Mesenchymal stem cell (in vitro differentiated cells and primary cell): ENCODE results near the gene UNC13C.

Experiments
- DNase-seq: peaks from one replicate; pipeline ENCODE4 v3.0.0-alpha.2; 2013
- H2AFZ ChIP-seq: one replicate; pipeline ENCODE4 v1.6.1; 2013; ENCODE audit warnings: low read depth, mild to moderate bottlenecking, control low read depth, inconsistent platforms, low read length, moderate library complexity
- H2AK5ac ChIP-seq: 2 replicates; pipeline ENCODE4 v1.6.1; 2013; ENCODE audit warnings: low read length, moderate library complexity, mild to moderate bottlenecking, inconsistent platforms; ENCODE audit not compliant: severe bottlenecking
- H2BK120ac ChIP-seq: one replicate; pipeline ENCODE4 v1.6.1; 2013; ENCODE audit warnings: low read depth, mild to moderate bottlenecking, inconsistent platforms, low read length, moderate library complexity
- H2BK12ac ChIP-seq, 2 experiments: one replicate each; pipeline ENCODE4 v1.6.1; 2013; ENCODE audit warnings: inconsistent platforms in 2 of 2, low read length in 2 of 2, mild to moderate bottlenecking in 2 of 2, moderate library complexity in 2 of 2, control low read depth in 1 of 2
- H2BK15ac ChIP-seq: one replicate; pipeline ENCODE4 v1.6.1; 2013; ENCODE audit warnings: mild to moderate bottlenecking, low read depth, inconsistent platforms; ENCODE audit not compliant: poor library complexity, severe bottlenecking
- H2BK5ac ChIP-seq: 2 replicates; pipeline ENCODE4 v1.6.1; 2013; ENCODE audit warnings: low read depth, mild to moderate bottlenecking, low read length, control low read depth, inconsistent platforms; ENCODE audit not compliant: poor library complexity, severe bottlenecking
- H3K14ac ChIP-seq, 2 experiments: one replicate each; pipeline ENCODE4 v1.6.1; 2013; ENCODE audit warnings: inconsistent platforms in 2 of 2, low read length in 2 of 2, control low read depth in 1 of 2, mild to moderate bottlenecking in 1 of 2, moderate library complexity in 1 of 2
- H3K18ac ChIP-seq, 2 experiments: one replicate each; pipeline ENCODE4 v1.6.1; 2013; ENCODE audit warnings: inconsistent platforms in 2 of 2, low read length in 2 of 2, control low read depth in 1 of 2, low read depth in 1 of 2, mild to moderate bottlenecking in 1 of 2
- H3K23ac ChIP-seq, 2 experiments: one replicate each; pipeline ENCODE4 v1.6.1; 2013; ENCODE audit warnings: inconsistent platforms in 2 of 2, low read length in 2 of 2, mild to moderate bottlenecking in 2 of 2, moderate library complexity in 2 of 2, control low read depth in 1 of 2
- H3K27ac ChIP-seq: 2 replicates; pipeline ENCODE4 v1.5.1; 2013; ENCODE audit warnings: mild to moderate bottlenecking, moderate library complexity, low read length, control low read depth, inconsistent platforms; ENCODE audit not compliant: poor library complexity, severe bottlenecking
- H3K27me3 ChIP-seq, 2 experiments: 2 replicates each; pipeline versions ENCODE4 v1.6.1 to v1.7.0; 2013; ENCODE audit warnings: low read length in 2 of 2, mild to moderate bottlenecking in 2 of 2, moderate library complexity in 2 of 2, control low read depth in 1 of 2, inconsistent platforms in 1 of 2; ENCODE audit not compliant: control insufficient read depth in 1 of 2, insufficient read depth in 1 of 2
- H3K36me3 ChIP-seq, 2 experiments: 2 replicates each; pipeline versions ENCODE4 v1.6.1 to v1.7.0; 2013; ENCODE audit warnings: low read length in 2 of 2, control low read depth in 1 of 2, inconsistent platforms in 1 of 2, low read depth in 1 of 2, mild to moderate bottlenecking in 1 of 2; ENCODE audit not compliant: insufficient read depth in 2 of 2, control insufficient read depth in 1 of 2
- H3K4ac ChIP-seq, 2 experiments: one replicate each; pipeline ENCODE4 v1.6.1; 2013; ENCODE audit warnings: inconsistent platforms in 2 of 2, low read length in 2 of 2, mild to moderate bottlenecking in 2 of 2, moderate library complexity in 2 of 2, control low read depth in 1 of 2, low read depth in 1 of 2
- H3K4me1 ChIP-seq: 2 replicates; pipeline ENCODE4 v1.6.1; 2013; ENCODE audit warnings: low read depth, low read length, control low read depth; ENCODE audit not compliant: control insufficient read depth, insufficient read depth
- H3K4me2 ChIP-seq: 2 replicates; pipeline ENCODE4 v1.6.1; 2013; ENCODE audit warnings: low read length, mild to moderate bottlenecking, inconsistent platforms; ENCODE audit not compliant: poor library complexity, severe bottlenecking
- H3K4me3 ChIP-seq, 2 experiments: 2 replicates each; pipeline versions ENCODE4 v1.5.1 to v1.7.0; 2013; ENCODE audit warnings: low read length in 2 of 2, mild to moderate bottlenecking in 2 of 2, control low read depth in 1 of 2, low read depth in 1 of 2; ENCODE audit not compliant: insufficient read depth in 1 of 2
- H3K79me1 ChIP-seq: replicated peaks from 2 replicates; pipeline ENCODE4 v1.6.1; 2013; ENCODE audit warnings: mild to moderate bottlenecking, control low read depth, low read length, inconsistent platforms; ENCODE audit not compliant: poor library complexity, severe bottlenecking
- H3K9ac ChIP-seq: 2 replicates; pipeline ENCODE4 v1.7.0; 2013; ENCODE audit warnings: mild to moderate bottlenecking, low read length, moderate library complexity
- H3K9me3 ChIP-seq: 2 replicates; pipeline ENCODE4 v1.7.0; 2013; ENCODE audit warnings: mild to moderate bottlenecking, low read length; ENCODE audit not compliant: control insufficient read depth
- H4K8ac ChIP-seq: one replicate; pipeline ENCODE4 v1.6.1; 2013; ENCODE audit warnings: inconsistent platforms, mild to moderate bottlenecking, low read length, moderate library complexity
- H4K91ac ChIP-seq: one replicate; pipeline ENCODE4 v1.6.1; 2013; ENCODE audit warnings: mild to moderate bottlenecking, low read length, inconsistent platforms
- WGBS: methylation state at CpG from one replicate; pipeline ENCODE4 v1.1.7; 2013; ENCODE audit warnings: mixed read lengths; 5-methylcytosine and 5-hydroxymethylcytosine counted together

Gene UNC13C

DNA sequence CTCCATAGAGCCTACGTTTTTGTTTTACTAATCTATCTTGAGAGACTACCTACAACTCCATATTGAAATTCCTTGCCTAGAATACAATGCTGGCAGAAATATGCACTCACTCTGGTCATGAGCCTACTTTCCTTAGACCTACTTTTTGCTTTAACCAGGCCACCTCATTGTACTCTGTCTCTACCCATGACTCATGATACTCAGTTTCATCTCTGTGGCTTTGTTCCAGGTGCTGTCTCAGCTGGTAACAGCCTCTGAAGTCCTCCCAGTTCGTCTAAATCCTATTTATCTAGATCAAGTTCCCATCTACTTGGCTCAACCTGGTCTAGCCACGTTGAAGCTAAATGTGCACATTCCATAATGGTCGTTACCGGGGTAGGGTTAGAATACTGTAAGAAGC is 682.1 kb downstream of the UNC13C start:
- Histone ChIP-seq H3K18ac (no peak overlapping the region), H2BK12ac (no peak overlapping the region), H3K4me1 (no peaks in the 10 kb centered on the region), H2BK15ac (no peak overlapping the region), H3K4me2 (no peak overlapping the region), H3K9me3 (peaks cover 7% of the 10 kb centered on the region), H4K91ac (no peak overlapping the region), H3K23ac (no peak overlapping the region), H2BK5ac (no peak overlapping the region), H3K4ac (no peak overlapping the region), H3K4me3 (no peak overlapping the region), H3K79me1 (no peaks in the 10 kb centered on the region), H3K36me3 (no peaks in the 10 kb centered on the region), H4K8ac (no peak overlapping the region), H2AK5ac (no peak overlapping the region), H3K27ac (no peak overlapping the region), H3K27me3 (no peaks in the 10 kb centered on the region), H2AFZ (no peak overlapping the region), H3K9ac (no peak overlapping the region), H2BK120ac (no peak overlapping the region), H3K14ac (no peak overlapping the region)
- DNase-seq = no peak
- WGBS = 61% methylated on average over 5 of the region's 5 CpGs

DNA sequence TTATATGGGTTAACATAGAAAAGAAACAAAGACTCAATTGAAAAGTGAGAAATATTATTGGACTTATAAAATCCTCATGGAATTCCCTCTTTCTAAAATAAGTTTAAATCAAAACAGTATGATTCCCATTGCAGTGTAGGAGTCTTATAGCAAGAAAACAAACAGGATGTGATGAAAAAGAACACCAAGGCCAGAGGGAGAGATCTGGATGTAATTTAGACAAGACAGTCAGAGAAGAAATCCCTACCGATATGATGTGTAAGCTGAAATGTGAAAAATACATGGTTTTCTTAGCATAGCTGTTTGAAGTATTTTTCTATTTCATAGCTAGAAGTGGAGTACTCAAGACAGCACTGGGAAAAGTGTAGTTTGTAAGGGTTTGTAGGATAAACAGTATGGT is 697.0 kb downstream of the UNC13C start:
- 92% methylated on average over 1 of the region's 1 CpG for WGBS
- no peak overlapping the region for H3K14ac ChIP-seq
- H3K9ac ChIP-seq = no peak overlapping the region
- H2BK12ac ChIP-seq = no peak overlapping the region
- H3K27me3 ChIP-seq = no peaks in the 10 kb centered on the region
- DNase-seq = no peak
- H3K4me3 ChIP-seq = no peak overlapping the region
- H3K9me3 ChIP-seq = peaks cover 33% of the 10 kb centered on the region
- H3K18ac ChIP-seq = no peak overlapping the region
- H3K79me1 ChIP-seq = no peaks in the 10 kb centered on the region
- H3K4me1 ChIP-seq = no peaks in the 10 kb centered on the region
- H3K23ac ChIP-seq = no peak overlapping the region
- H2BK5ac ChIP-seq = no peak overlapping the region
- H2BK120ac ChIP-seq = no peak overlapping the region
- H3K27ac ChIP-seq = no peak overlapping the region
- H3K4me2 ChIP-seq = no peak overlapping the region
- H3K4ac ChIP-seq = no peak overlapping the region
- no peak overlapping the region for H2AFZ ChIP-seq
- no peak overlapping the region for H4K91ac ChIP-seq
- no peaks in the 10 kb centered on the region for H3K36me3 ChIP-seq
- H2BK15ac ChIP-seq = no peak overlapping the region
- no peak overlapping the region for H2AK5ac ChIP-seq
- no peak overlapping the region for H4K8ac ChIP-seq

DNA sequence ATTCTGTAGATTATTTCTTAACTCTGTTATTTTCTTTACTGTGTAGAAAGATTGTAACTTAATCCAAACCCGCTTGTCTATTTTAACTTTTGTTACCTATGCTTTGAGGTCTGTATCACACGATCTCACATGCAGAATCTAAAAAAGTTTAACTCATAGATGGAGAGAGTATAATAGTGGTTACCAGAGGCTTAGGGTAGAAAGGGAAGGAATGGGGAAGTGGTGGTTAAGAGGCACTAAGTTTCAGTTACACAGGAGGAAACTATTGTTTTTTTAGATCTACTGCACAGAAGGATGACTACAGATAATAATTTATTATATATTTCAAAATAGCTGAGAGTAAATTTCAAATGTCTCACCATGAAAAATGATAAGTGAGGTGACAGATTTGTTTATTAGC is 703.3 kb downstream of the UNC13C start:
- no peak for DNase-seq
- Histone ChIP-seq H4K91ac (no peak overlapping the region), H4K8ac (no peak overlapping the region), H3K4me2 (no peak overlapping the region), H3K79me1 (no peaks in the 10 kb centered on the region), H3K14ac (no peak overlapping the region), H3K23ac (no peak overlapping the region), H2BK5ac (no peak overlapping the region), H3K36me3 (no peaks in the 10 kb centered on the region), H3K9ac (no peak overlapping the region), H3K4ac (no peak overlapping the region), H3K27ac (no peak overlapping the region), H3K18ac (no peak overlapping the region), H2BK12ac (no peak overlapping the region), H3K9me3 (peaks cover 6% of the 10 kb centered on the region), H3K4me3 (no peak overlapping the region), H2BK15ac (no peak overlapping the region), H2BK120ac (no peak overlapping the region), H2AK5ac (no peak overlapping the region), H3K4me1 (no peaks in the 10 kb centered on the region), H3K27me3 (no peaks in the 10 kb centered on the region), H2AFZ (no peak overlapping the region)
- WGBS = 100% methylated on average over 1 of the region's 2 CpGs
